Measurements from ENCODE around the gene TPH1.
A peak's percentile ranks its signal among the peaks of the same experiment; 100 is the strongest.

TPH1 gene

GRCh38 chr11:18046116-18046777, at the start of gene TPH1:
Gene TPH1 (minus strand): TSS chr11:18046269. CDS start chr11:18040762, 5,507 bp downstream.
- no peak within 1 kb of the TSS for H3K4me3 ChIP-seq (ENCODE audit: low read depth, low read length)
- DNase-seq (ENCODE audit: low read depth, low spot score) = peak; percentile 50
- in situ Hi-C loops (cut with HindIII; ENCODE audit: low sequenced_read_pairs) = no loop called here
- no peak for TF ChIP-seq CTCF (IDR thresholded peaks at IDR 0.05; ENCODE audit: low read depth, low read length)

- no peak overlapping the region for H3K4me3 ChIP-seq (ENCODE audit: low read depth, low read length)
These were observed 47.9 kb upstream of the TPH1 start for GRCh38 chr11:18093959-18094358.

DNA sequence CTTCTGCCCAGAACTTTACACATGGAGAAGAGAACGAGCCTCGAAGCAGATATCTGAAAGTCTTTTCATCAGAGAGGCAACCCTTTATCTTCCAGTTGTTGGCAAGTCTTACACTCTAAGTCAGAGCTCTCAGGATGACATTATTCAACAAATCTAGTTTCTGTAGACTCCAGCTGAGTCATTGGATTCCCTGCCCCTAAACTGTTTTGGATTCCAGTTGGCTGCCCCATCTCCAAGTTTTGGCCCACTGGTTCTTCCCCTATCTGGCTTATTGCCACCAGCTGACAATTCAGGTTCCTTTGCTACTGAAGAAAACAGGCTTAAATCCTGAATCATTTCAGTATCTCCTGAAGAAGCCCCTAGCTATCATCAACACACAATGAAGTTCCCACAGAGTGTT, 45.7 kb upstream of the TPH1 start:
- in situ Hi-C loops (cut with HindIII; ENCODE audit: low sequenced_read_pairs) = no loop called here
- TF ChIP-seq CTCF (IDR thresholded peaks at IDR 0.05; ENCODE audit: low read depth, low read length) = no peak

More at GRCh38 chr11:18093959-18094358, 47.9 kb upstream of the TPH1 start:
- no peak for TF ChIP-seq CTCF (IDR thresholded peaks at IDR 0.05; ENCODE audit: low read depth, low read length)
- no peak for DNase-seq (ENCODE audit: low read depth, low spot score)
- in situ Hi-C loops (cut with HindIII; ENCODE audit: low sequenced_read_pairs) = no loop called here

GRCh38 chr11:18088966-18089365, 42.9 kb upstream of the TPH1 start:
- in situ Hi-C loops (cut with HindIII; ENCODE audit: low sequenced_read_pairs) = no loop called here
- TF ChIP-seq CTCF (IDR thresholded peaks at IDR 0.05; ENCODE audit: low read depth, low read length) = no peak
- no peak for DNase-seq (ENCODE audit: low read depth, low spot score)
- no peak overlapping the region for H3K4me3 ChIP-seq (ENCODE audit: low read depth, low read length)

More for the DNA sequence above, 45.7 kb upstream of the TPH1 start:
- DNase-seq (ENCODE audit: low read depth, low spot score) = no peak
- no peak overlapping the region for H3K4me3 ChIP-seq (ENCODE audit: low read depth, low read length)

DNA sequence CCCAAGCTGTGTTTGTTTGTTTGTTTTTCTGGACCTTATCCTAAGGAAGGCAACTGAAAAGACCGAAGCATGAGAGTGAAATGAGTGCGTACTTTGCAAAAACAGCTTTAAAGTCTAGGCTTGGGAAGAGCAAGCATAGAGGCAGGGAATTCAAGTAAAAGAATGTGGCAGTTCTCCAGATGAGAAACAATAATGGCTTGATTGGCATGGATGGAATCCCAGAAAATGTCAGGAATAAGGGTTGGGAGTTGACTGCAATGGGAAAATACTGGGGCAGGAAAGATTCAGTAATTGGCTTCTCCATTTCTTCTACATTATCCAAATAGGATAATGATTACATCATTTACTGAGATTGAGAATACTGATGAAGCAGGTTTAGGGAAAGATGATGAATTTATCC, 42.3 kb upstream of the TPH1 start:
- TF ChIP-seq CTCF (IDR thresholded peaks at IDR 0.05; ENCODE audit: low read depth, low read length) = no peak
- in situ Hi-C loops (cut with HindIII; ENCODE audit: low sequenced_read_pairs) = no loop called here
- DNase-seq (ENCODE audit: low read depth, low spot score) = no peak
- no peak overlapping the region for H3K4me3 ChIP-seq (ENCODE audit: low read depth, low read length)

DNA sequence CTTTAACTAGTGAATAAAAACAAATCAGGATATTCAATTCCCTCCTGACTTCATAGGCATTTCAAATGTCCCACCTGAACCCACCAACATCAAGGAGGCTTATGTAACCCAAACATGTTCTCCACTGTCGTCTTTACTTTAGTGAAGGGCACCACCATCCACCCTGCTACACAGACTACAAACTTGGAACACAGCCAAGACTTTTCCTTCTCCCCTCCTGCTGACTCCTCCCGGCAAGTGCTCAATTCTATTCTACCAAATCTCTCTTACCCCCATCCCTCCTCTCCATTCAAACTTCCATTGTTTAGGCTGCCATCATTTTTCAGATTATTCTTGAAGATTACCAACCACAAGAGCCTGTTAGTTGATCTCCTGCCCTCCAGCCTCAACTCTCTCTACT, 35.5 kb upstream of the TPH1 start:
- in situ Hi-C loops (cut with HindIII; ENCODE audit: low sequenced_read_pairs) = no loop called here
- no peak for DNase-seq (ENCODE audit: low read depth, low spot score)
- H3K4me3 ChIP-seq (ENCODE audit: low read depth, low read length) = no peak overlapping the region
- no peak for TF ChIP-seq CTCF (IDR thresholded peaks at IDR 0.05; ENCODE audit: low read depth, low read length)
